HG03060 (cell line): ENCODE data around the gene RPL4.
"Not testable (repeated sequence)": the region's sequence is repeated elsewhere in the genome, so short reads cannot be mapped to it uniquely, and the experiment has no call there.

Experiments
- ATAC-seq: cut with Tn5 transposase; IDR thresholded peaks from one replicate; pipeline ENCODE4 v1.9.1; 2021; ENCODE audit warnings: low read depth, moderate number of reproducible peaks; ENCODE audit not compliant: unreplicated experiment

The RPL4 gene

DNA sequence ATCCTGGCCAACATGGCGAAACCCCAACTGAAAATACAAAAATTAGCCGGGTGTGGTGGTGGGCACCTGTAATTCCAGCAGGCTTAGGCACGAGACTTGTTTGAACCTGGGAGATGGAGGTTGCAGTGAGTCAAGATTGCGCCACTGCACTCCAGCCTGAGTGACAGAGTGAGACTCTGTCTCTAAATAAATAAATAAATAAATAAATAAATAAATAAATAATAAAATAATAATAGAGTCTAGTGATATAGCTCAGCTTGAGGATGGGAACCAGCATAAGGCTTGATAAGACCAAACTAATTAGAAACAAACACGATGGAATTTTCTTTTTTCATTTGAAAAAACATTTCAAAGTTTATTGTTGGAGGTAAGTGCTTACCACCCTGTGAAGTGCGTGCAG lies 43.4 kb downstream of the RPL4 start:
- ATAC-seq: not testable (repeated sequence)

DNA sequence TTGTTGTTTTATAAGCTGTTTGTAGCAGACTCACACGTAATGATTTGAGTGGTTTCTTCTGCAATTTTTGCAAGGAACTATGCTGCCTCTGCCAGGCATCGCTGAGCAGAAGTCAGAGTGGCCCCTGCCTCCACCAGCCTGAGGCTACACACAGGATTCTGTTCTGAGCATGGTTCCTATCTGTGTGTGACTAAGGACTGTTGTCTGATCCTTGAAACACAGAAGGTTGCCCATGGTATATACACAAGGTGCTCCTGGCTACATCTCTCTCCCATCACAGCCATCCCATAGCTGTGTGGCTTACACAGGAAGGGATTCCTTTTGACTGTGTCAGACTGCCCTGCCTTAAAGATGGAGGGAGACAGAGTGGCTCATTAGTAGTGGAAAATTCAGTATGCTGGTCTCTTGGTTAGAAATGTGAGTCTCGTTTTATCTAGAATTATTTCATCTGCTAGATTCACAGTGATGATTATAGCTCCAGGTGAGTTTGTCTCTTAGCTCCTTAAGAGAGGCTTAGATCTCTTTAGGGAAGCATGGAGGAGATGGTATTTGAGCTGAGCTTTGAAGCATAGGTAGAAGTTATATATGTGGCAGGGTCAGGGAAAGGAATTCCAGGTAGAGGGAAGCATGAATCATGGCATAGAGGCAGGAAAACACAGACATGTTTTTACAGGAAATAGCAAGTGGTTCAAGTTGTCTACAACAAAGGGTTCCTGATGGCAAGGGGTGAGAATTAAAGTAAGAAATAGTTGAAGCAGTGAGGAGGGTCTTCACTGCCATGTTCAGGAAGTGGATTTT lies 44.6 kb downstream of the RPL4 start:
- no peak for ATAC-seq

DNA sequence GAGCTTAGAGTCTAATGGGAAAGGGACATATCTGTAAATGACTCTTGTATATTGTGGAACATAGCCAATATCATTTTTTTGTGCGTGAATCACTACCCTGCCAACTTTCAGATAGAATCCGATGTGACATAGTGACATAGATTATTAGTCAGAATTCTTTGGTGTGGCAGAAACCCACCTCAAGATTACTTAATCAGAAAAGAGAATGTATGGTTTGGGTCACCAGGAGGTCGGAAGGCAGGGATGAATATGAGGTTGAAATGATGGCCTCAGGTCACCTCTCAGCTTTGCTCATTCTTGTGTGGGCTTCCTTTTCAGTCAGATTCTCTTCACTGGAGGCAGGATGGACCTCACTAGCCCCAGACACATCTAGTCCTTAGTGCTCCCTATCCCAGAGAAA lies 48.4 kb downstream of the RPL4 start:
- ATAC-seq: no peak

DNA sequence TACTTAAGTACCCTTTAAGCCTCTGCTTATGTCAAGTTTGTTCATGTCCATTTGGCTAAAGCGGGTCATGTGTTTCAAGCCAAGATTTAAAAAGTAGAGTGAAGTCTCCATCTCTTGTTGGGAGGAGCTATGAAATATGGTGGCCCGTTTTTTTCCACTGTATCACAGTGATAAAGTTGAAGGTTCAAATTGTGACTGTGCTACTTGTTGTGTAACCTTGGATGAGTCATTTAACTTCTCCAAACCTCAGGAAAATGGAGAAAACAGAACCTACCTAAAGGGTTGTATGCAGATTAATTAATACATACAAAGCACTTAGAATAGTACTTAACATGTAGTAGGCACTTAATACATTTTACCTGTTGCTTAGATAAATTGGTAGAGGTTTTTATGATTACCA lies 50.5 kb downstream of the RPL4 start:
- no peak for ATAC-seq

DNA sequence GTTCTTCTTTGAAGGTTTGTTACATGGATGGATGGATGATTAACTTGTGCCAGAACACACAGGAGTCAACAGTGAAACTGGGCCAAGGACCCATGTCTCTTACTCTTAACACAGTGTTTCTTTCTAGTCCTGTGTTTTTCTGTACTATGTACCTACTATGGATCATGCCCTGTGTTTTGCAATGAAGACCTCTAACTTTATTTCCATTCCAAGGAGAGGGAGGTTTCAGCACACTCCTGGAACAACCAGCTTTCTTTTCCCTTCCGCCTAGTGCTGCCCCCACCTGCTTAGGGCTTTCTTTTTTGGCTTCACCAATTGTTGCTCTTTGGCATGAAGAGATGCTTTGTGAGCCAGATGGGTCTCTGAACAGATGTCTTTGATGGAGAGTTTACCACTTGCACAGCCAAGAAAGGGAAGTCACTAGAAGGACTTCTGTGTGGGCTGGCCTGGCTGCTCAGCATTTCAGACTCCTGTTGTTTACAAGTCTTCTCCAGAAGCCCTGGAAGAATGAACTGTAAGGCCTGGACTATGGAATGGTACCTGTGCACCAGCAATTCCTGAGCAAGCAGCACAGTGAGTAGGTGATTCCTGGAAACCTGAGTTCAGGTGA lies 51.6 kb downstream of the RPL4 start:
- ATAC-seq: no peak

DNA sequence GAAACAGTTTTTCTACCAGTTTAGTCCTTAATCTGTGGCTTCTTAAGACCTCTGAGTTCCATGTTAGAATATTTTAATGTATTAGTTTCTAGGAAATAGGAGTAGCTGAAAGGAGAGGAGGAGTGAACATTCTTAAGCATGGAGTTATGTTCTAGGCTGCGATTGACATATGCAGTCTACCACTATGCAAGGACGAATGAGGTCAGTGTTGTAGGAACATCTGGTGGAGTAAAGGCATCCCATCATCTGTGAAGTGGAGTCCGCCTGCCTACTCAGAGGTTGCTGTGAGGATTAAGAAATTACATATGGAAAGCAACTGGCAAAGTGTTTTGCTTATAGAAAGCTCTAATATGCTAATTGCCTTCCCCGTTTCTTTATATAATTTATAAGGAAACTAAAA lies 52.2 kb downstream of the RPL4 start:
- no peak for ATAC-seq
